ACHN (cell line): ENCODE data around the gene NR4A3.
"Not testable (repeated sequence)": the region's sequence is repeated elsewhere in the genome, so short reads cannot be mapped to it uniquely, and the experiment has no call there.

Experiments used
- DNase-seq: peaks from one replicate; pipeline ENCODE4 v3.0.0-alpha.2; 2015
- in situ Hi-C: cut with HindIII; loops from 2 replicates; pipeline ENCODE4 v1.10.0; 2017; ENCODE audit warnings: low sequenced_read_pairs, low pct_ligation_motif_present, low pct_unique_long_range_greater_than_20kb

The NR4A3 gene

GRCh38 chr9:99827244-99827643 is 5.6 kb downstream of the NR4A3 start:
- in situ Hi-C loops: no loop called here
- DNase-seq: no peak

DNA sequence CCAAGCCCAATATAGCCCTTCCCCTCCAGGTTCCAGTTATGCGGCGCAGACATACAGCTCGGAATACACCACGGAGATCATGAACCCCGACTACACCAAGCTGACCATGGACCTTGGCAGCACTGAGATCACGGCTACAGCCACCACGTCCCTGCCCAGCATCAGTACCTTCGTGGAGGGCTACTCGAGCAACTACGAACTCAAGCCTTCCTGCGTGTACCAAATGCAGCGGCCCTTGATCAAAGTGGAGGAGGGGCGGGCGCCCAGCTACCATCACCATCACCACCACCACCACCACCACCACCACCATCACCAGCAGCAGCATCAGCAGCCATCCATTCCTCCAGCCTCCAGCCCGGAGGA is 6.3 kb downstream of the NR4A3 start:
- no peak for DNase-seq
- in situ Hi-C loops: no loop called here

DNA sequence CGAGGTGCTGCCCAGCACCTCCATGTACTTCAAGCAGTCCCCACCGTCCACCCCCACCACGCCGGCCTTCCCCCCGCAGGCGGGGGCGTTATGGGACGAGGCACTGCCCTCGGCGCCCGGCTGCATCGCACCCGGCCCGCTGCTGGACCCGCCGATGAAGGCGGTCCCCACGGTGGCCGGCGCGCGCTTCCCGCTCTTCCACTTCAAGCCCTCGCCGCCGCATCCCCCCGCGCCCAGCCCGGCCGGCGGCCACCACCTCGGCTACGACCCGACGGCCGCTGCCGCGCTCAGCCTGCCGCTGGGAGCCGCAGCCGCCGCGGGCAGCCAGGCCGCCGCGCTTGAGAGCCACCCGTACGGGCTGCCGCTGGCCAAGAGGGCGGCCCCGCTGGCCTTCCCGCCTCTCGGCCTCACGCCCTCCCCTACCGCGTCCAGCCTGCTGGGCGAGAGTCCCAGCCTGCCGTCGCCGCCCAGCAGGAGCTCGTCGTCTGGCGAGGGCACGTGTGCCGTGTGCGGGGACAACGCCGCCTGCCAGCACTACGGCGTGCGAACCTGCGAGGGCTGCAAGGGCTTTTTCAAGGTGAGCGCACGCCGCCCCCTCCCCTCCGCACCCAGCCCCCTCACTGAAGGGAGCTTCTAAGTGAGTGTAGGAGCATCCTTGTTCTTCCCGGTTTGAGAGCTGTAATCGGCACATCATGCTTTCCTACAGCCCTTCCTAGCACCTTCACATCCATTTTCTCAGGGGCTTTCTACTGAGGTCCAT is 6.9 kb downstream of the NR4A3 start:
- no peak for DNase-seq
- in situ Hi-C loops: no loop called here

GRCh38 chr9:99831857-99832557 is 10.3 kb downstream of the NR4A3 start:
- DNase-seq: no peak
- in situ Hi-C loops: no loop called here

GRCh38 chr9:99832558-99832864 is 10.8 kb downstream of the NR4A3 start:
- in situ Hi-C loops: no loop called here

GRCh38 chr9:99833735-99834134 is 12.1 kb downstream of the NR4A3 start:
- in situ Hi-C loops: no loop called here
- DNase-seq: no peak

More at GRCh38 chr9:99832558-99832864, 10.8 kb downstream of the NR4A3 start:
- DNase-seq: no peak

DNA sequence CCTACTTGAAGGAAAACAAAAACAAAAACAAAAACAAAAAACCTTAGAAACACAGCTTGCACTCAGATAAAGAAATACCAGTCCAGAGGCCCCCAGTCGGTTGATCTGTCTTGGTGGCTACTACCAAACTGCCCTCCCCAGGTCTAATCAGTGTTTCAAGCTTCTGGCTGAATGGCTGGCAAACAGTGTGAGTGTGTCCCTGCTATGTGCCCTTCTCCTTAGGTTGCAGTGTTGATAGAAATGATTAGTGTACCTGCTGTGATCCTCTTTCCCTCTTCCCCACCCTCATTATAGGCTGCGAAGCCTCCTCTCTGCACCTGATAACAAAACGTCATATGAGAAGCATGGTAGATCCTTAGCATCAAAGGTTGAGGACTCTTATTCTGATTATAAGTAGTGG is 12.8 kb downstream of the NR4A3 start:
- in situ Hi-C loops: no loop called here

DNA sequence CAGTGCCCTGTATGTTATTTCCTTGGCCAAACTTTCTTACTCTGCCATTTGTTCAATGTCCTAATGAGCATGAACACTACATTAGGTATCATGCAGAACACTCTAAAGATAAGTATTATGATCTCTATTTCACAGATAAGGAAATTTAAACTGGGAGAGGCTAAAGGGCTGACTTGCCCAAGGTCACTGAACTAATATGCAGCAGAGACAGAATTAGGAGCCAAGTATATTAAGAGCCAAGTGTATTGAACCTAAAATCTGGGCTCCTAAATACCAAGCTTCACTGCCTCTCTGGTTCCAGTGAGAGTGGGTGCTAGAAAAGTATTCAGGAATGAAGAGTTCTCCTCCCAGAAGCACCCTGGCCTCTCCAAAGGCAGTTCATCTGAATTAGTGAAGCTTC is 13.5 kb downstream of the NR4A3 start:
- DNase-seq: no peak
- in situ Hi-C loops: no loop called here

More for the DNA sequence above, 12.8 kb downstream of the NR4A3 start:
- no peak for DNase-seq

DNA sequence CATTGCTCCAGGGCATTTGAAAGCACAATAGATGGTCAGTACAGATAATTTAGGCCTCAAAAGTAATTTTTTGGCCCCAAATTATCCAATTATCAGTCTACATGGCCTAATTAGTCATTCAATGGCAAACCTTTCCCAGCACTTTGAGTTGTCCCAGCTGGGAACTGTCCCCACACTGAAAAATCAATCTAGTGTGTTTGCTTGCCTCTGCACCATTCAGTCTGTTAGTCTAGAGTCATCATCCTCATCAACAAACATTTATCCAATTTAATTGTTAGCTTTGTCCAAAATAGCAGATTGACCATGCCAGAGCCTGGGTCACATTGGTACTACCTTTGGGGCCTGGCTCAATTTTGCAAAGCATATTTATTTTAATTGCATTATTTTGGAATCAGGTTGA is 13.9 kb downstream of the NR4A3 start:
- DNase-seq: no peak
- in situ Hi-C loops: no loop called here

- in situ Hi-C loops: no loop called here
These were observed 18.4 kb downstream of the NR4A3 start for GRCh38 chr9:99840072-99840471.

DNA sequence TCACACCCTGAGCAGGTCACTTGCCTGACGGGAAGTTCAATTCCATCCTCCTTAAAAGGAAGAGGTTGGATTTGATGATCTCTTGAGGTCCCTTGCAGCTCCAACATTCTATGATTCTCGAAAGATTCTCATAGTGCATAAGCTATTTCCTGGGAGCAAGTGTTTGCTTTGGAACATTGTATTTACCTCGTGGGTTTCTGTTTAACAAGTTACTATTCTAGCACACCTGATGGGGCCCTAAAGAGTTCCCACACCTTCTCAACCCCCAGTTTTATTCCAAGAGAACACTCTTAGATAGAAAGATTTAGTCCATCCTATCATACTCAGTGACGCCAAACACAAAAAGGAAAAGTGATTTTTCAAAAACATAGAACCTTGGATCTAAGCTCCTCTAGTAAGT is 23.4 kb downstream of the NR4A3 start:
- in situ Hi-C loops: no loop called here
- no peak for DNase-seq

More at GRCh38 chr9:99840072-99840471, 18.4 kb downstream of the NR4A3 start:
- no peak for DNase-seq

DNA sequence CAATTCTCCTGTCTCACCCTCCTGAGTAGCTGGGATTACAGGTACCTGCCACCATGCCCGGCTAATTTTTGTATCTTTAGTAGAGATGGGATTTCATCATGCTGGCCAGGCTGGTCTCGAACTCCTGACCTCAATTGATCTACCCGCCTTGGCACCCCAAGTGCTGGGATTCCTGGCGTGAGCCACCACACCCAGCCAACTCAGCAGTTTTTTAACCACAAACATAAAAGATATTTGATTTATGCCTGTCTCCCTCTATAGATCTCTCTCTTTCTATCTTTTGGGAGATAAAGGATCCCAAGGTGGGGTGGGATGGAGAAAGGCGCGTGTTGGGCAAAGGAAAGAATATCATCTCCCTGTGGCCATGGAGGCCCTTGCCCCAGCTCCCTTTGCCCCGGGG is 26.8 kb downstream of the NR4A3 start:
- in situ Hi-C loops: no loop called here
- DNase-seq: no peak

DNA sequence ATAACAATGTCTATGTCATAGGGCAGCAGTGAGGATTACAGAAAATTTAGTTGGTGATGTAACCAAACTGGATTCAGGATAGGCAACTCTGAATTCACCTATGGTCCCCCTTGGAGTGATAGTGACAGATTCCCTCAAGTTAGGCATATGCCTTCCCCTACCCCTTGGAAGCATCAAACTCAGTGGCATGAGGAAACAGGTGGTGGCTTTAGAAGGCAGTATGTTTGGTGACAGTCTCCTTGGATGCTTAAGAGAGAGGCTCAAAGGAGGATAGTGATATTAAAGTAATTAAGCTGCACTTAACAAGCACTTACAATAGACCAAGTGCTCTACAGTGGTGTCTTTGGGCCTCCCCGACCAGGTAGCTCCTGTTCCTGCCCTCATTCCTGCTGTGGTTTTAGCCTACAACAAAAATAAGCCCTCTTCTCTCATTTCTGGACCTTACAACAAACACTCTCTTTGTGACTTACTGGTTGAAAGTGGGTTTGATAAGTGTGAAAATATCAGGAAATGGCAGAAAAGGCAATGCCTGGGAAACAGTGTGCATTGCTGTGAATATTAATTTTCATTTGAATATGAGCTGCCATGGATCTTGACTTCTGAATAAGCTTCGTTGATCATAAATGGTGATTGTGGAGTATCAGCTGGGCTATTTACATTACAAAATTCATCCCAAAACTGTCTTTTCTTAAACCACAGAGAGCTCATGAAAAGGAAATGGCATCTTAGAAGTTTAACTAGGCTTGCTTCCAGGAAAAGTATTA is 29.2 kb downstream of the NR4A3 start:
- in situ Hi-C loops: no loop called here
- DNase-seq: no peak

GRCh38 chr9:99851500-99851822 is 29.8 kb downstream of the NR4A3 start:
- in situ Hi-C loops: no loop called here

DNA sequence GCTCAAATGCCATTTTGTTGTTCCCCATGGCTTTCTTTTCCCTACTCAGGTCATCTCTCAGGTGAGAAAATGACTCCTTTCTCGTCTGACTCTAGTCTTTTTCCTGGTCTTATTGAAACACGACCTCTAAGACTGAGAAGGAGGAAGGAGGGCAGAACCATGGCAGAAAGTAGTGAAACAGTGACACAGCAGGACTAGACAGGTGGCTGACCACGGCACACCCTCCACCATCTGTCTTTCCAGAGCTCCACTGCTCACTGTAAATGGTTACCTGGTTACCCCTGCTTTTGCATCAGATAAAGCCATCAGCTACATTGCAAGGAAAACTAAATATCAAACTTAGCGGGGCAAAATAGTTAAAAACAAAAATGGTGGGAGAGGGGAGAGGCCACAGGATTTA is 30.9 kb downstream of the NR4A3 start:
- in situ Hi-C loops: no loop called here
- no peak for DNase-seq

More at GRCh38 chr9:99851500-99851822, 29.8 kb downstream of the NR4A3 start:
- DNase-seq: no peak

DNA sequence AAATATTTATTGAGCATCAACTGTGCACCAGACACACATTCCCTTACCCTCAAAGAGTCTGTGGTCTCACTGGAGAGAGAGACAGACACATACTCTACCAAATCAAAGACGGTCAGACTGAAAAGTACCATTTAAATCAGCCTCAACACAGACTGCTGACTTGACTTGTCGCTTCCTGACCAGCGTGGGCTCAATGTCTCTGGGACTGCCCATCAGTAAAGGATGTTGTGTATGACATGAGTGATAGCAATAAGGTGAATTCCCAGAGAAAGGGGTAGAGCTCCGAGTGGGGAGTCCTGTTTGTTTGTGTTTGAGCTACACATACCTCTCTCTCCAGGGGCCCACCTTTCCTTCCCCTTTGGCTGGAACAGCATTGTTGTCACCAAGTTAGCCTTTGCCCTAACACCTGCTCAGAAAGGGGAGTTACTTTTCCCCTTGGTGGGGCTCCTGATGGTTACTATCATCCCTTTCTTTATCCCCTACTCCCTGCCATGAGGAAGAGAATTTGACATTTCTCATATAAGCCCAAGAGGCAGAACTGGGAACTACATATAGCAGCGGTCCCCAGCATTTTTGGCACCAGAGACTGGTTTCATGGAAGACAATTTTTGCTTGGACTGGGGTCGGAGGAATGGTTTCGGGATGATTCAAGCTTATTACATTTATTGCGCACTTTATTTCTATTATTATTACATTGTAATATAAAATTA is 33.9 kb downstream of the NR4A3 start:
- in situ Hi-C loops: no loop called here
- DNase-seq: no peak

DNA sequence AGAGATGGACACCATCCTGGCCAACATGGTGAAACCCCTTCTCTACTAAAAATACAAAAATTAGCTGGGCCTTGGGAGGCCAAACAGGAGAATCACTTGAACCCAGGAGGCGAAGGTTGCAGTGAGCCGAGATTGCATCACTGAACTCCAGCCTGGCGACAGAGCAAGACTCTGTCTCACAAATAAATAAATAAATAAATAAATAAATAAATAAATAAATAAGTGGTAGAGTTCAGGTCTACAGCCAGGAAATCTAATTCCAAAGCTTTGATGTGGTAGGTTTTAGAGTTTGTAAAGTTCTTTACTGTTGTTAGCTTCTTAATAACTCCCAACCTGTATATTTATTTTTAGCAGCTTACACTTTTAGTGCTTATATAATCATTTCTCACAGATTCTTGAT is 35.9 kb downstream of the NR4A3 start:
- DNase-seq, in situ Hi-C loops: not testable (repeated sequence)

DNA sequence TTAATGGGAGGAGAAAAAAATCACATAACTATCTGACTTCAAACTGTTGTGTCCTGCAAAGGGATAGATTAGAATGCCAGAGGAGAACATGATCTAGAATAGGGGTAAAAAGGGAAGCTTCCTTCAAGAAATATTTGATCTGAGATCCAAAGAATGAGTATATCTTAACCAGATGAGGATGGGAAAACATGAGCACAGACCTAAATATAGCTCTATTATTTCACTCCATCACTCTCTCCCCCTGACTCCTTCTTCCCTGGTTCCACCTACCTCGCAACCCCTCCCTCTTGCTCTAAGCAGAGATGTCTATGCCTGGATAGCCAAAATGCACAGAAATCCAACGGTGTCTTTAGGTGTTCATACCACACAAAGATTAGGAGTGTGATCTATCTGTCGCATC is 36.4 kb downstream of the NR4A3 start:
- in situ Hi-C loops: no loop called here
- DNase-seq: no peak
